GM18508 (cell line): Measurements from ENCODE around the gene WDHD1.
"Not testable (repeated sequence)": the region's sequence is repeated elsewhere in the genome, so short reads cannot be mapped to it uniquely, and the experiment has no call there.

Experiments used
- ATAC-seq: cut with Tn5 transposase; IDR thresholded peaks from one replicate; pipeline ENCODE4 v1.9.1; 2021; ENCODE audit warnings: moderate number of reproducible peaks; ENCODE audit not compliant: insufficient read depth, unreplicated experiment

The WDHD1 gene

DNA sequence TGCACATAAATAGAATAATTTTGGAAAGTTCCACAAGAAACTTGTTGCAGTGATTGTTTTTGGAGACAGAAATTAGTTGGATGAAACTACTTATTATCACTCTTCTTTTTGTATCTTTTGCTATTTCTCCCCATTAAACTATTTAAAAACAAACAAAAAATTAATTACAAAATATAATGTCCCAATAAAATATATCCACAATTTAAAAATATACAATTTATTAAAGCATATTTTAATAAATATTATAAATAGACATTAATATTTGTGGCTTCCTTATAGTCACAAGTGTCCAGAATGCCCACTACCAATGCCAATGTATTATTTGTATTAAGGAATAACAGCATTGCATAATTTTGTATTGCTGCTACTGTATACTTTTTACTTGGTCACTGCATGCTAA, 71.8 kb downstream of the WDHD1 start:
- no peak for ATAC-seq

DNA sequence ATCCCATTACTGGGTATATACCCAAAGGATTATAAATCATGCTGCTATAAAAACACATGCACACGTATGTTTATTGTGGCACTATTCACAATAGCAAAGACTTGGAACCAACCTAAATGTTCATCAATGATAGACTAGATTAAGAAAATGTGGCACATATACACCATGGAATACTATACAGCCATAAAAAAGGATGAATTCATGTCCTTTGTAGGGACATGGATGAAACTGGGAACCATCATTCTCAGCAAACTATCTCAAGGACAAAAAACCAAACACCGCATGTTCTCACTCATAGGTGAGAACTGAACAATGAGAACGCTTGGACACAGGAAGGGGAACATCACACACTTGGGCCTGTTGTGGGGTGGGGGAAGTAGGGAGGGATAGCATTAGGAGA, 73.3 kb downstream of the WDHD1 start:
- not testable (repeated sequence) for ATAC-seq

GRCh38 chr14:54952803-54953202, 74.1 kb downstream of the WDHD1 start:
- ATAC-seq = not testable (repeated sequence)

DNA sequence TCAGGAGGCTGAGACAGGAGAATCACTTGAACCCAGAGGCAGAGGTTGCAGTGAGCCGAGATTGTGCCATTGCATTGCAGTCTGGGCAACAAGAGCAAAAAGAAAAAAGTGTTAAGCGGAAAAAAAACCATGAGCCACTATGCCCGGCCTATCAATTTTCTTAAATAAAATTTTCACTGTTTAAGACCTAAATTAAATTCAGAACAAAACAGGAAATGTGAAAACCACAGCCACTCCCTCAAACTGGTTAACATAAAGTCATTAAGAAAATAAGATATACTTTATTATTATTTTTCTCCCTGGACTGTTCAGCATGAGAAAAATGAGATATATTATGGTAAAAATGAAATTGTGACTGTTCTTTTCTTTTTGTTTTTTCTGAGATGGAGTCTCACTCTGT, 79.7 kb downstream of the WDHD1 start:
- no peak for ATAC-seq

GRCh38 chr14:54946500-54946899, 80.4 kb downstream of the WDHD1 start:
- ATAC-seq = no peak

DNA sequence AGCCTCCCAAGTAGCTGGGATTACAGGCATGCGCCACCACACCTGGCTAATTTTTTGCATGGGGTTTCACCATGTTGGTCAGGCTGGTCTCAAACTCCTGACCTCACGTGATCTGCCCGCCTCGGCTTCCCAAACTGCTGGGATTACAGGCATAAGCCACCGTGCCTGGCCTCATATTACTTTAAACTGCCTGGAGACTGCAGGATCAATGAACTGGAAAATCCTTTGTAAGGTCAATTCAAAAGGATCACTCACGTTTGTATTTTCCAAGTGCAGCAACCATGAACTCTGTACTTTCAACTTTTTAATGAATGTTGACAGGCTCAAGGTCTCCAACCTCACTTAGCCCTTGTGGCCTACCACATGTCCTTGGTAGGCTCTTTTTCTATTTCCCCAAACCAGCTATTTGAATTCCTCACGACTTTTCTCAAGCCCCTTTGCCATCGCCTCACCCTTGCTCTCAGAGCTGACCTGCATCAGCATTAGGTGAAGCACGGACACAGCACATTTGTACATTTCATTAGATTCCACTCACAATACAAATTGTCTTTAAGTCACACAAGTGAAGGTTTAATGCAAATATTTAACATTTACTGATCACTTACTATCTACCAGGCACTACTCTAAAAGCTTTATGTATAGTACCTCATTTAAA, 82.0 kb downstream of the WDHD1 start:
- ATAC-seq = no peak

GRCh38 chr14:54942913-54943312, 84.0 kb downstream of the WDHD1 start:
- no peak for ATAC-seq

DNA sequence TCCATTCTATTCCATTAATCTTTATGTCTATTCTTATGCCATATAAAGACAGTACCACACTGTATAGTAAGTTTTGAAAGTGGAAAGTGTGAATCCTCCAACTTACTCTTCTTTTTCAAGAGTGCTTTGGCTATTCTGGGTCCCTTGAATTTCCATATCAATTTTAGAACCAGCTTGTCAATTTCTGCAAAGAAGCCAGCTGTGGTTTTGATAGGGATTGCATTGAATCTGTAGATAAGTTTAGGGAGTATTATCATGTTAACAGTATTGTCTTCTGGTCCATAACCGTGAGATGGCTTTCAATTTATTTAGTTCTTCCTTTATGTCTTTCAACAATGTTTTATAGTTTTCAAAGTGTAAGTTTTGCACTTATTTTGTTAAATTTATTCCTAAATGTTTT, 90.1 kb downstream of the WDHD1 start:
- no peak for ATAC-seq

DNA sequence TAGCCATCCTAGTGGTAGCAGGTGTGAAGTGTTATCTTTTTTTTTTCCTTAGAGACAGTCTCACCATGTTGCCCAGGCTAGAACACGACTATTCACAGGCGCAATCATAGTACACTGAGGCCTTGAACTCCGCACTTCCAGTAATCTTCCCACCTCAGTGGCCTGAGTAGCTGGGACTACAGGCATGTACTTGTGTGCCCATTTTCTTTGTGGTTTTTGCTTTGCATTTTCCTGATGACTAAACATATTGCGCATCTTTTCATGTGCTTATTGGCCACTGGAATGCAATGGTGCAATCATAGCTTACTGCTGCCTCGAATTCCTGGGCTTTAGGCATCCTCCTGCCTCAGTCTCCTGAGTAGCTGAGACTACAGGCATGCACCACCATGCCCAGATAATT, 90.9 kb downstream of the WDHD1 start:
- ATAC-seq = no peak

DNA sequence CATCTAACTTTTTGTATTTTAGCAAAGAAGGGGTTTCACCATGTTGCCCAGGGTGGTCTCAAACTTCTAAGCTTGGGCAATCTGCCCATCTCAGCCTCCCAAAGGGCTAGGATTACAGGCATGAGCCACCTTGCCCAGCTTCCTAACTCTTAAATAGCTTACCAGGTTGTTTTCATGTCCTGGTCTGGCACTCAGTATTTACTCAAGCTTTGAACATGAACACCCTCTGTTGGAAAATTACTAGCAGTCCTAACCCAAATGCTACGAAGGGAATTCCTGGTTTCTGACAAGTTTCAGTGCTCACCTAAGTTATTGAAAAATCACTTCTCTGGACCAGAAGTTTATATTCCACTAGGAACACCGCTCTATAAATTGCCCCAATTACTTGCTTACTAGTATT, 91.8 kb downstream of the WDHD1 start:
- no peak for ATAC-seq

- no peak for ATAC-seq
Measured at GRCh38 chr14:54933006-54933405, 93.9 kb downstream of the WDHD1 start.

DNA sequence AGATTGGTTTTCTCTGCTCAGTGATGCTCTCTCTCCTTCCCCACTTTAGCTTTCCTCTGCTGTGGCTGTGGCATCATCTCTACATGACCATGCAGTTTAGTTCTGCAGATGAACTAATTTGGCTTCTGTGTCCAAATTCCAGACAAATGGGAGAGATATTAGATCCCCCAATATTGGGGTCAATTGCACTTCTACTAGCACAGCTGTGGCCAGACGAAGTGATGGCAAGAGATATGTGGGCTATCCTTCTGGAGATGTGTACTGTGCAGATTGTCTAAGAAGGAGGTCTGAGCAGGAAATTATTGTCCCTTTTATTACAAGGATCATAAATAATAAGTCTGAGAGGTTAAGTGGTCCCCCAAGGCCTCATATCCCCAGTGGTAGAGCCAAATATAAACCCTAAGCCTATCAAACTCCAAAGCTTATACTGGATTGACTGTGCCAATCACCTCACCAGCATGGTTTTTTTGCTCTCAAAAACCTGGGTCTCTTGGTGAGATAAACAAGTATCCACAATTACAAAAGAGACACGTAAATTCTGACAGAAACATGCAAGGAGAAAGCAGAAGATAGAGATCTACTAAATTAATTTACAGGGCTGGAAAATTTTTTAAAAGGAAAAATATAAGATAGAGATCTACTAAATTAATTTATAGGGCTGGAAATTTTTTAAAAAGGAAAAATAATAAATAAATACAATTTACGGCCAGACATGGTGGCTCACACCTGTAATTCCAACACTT, 95.1 kb downstream of the WDHD1 start:
- no peak for ATAC-seq

- ATAC-seq = no peak
Measured at GRCh38 chr14:54931101-54931500, 95.8 kb downstream of the WDHD1 start.

DNA sequence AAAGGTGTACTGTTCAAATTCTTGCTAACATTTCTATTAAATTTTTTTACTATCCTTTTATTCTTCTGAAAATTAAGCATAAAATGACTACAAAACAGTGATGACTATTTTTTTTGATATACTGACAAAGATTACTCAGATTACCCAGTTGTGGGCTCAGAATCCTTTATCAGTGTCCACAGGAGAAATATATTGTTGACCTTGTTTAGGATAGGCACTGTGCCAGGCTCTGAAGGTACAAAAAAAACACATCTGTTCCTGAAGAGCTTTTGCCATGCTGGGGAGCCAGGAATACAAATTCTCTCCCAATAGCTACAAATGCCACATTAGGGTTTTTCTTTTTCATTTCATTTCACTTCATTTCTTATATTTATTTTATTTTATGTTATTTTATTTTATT, 97.3 kb downstream of the WDHD1 start:
- no peak for ATAC-seq

DNA sequence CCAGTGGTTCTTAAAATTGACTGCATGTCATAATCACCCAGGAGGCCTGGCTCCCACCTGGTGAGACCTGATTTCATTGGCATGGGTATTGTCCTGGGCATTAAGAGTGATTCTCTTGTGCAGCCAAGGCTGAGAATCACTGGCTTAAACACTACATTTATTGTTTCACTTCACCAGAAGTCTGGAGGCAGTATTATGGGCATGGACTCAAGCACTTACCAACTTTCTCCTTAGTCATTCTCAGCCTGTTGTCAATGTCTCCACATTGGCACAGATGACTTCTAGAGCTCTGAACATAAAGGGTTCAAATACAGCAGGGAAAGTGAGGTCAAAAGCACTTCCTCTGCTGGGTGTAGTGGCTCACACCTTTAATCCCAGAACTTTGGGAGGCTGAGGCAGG, 98.7 kb downstream of the WDHD1 start:
- ATAC-seq = no peak

DNA sequence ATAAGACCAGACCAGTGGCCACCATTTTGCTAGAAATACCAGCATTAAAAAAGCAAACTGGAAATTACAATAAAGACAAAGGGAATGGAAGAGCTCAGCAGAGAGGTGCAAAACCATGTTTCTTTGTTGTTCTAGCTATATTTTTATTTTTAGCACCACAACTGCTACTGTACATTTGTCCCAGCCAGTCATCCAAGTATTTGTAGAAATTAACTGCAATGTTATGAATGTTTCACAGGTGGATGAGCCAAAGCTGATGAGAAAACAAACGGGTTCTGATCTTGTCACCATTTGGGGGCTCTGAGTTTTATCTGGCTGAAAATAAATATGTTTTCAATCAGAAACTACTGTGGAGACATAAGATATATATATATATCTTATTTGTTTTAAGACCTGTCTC, 99.3 kb downstream of the WDHD1 start:
- no peak for ATAC-seq

DNA sequence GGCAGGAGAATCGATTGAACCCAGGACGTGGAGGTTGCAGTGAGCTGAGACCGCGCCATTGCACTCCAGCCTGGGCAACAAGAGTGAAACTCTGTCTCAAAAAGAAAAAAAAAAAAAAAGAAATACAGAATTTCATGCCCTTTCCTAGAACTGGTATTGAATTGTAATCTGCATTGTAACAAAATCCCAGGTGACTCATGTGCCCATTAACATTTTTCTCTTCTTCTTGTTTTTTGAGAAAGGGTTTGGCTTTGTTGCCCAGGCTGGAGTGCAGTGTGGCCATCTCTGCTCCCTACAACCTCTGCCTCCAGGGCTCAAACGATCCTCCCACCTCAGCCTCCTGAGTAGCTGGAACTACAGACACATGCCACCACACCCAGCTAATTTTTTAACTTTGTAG, 100.3 kb downstream of the WDHD1 start:
- ATAC-seq = not testable (repeated sequence)

- ATAC-seq = no peak
Measured at GRCh38 chr14:54922598-54922997, 104.3 kb downstream of the WDHD1 start.

DNA sequence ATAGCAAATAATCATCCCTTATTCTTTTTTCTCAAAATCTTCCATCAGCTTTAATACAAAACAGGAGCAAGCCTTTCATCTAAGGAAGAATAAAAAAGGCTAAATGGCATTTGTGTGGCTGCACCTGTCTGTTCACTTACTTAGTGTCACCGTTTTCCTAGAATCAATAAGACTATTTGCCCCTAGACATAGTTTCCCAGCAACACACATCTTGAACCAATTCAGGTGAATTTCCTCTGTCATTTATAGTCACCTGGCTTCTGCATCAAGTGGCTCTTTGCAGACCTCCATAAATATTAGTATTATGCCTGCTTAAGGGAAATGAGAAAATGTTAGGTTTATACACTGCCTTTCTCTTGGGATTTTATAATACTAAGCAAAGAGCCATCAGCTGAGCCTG, 106.8 kb downstream of the WDHD1 start:
- ATAC-seq = no peak

DNA sequence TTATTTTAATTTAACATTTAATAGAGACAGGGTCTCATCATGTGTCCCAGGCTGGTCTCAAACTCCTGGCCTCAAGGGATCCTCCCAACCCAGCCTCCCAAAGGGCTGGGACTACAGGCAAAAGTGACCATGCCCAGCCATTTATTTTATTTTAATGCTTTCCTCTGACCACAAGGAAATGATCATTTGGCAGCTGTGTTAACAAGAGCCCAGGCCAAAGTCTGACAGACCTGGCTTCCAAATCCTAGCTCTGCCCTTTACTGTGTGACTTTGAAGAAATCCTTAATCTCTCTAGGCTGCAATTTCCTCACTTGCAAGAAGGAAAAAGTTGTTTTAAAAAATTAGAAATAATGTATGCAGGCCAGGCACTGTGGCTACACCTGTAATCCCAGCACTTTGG, 107.6 kb downstream of the WDHD1 start:
- no peak for ATAC-seq

- ATAC-seq = no peak
Measured at GRCh38 chr14:54918427-54918826, 108.5 kb downstream of the WDHD1 start.

DNA sequence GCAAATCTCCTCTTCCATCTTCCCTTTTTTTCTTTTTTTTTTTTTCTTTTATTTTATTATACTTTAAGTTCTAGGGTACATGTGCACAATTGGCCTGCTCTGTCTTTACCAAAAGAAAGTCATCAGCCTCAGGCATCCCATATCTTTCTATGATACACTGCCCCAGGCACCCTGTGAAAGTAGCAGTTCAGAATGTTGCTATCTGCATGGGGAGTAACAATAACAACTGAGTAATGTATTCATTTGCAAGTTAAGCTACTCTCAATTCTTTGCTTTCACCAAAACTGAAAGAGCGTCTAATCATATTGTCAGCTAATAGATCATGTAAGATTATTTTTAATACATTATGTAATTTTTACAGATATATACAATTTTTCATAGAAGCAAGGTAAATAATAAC, 110.8 kb downstream of the WDHD1 start:
- ATAC-seq = no peak
